H1 (cell line): ENCODE data around the gene DLG4. TPM values are rescaled to one million over a fixed set of nuclear protein-coding genes. Genes with fewer than 3 reads are reported as not detected.
"Not testable (repeated sequence)": the region's sequence is repeated elsewhere in the genome, so short reads cannot be mapped to it uniquely, and the experiment has no call there.

Source experiments
- CTCF ChIA-PET: fragments of 300-600 bp; sonication (Branson Sonifier 250); formaldehyde crosslinking; loops from one replicate; lab custom pipeline; 2021; ENCODE audit not compliant: partially characterized antibody; lab: Charles Lee
- POLR2A ChIA-PET: fragments of 300-600 bp; sonication (Branson Sonifier 250); formaldehyde crosslinking; loops from one replicate; lab custom pipeline; 2021; ENCODE audit warnings: inconsistent platforms; ENCODE audit not compliant: partially characterized antibody; lab: Charles Lee
- DNase-seq, 2 experiments: peaks; one replicate each; pipeline versions ENCODE4 v3.0.0 to v3.0.0-alpha.2; 2010 to 2022; ENCODE audit warnings: low spot score in 2 of 2, low read depth in 1 of 2, mixed read lengths in 1 of 2
- FAIRE-seq: peaks from 2 replicates; lab custom pipeline; 2011; peaks lifted over from hg19 to GRCh38; lab: Jason Lieb, UNC
- H2AFZ ChIP-seq: 2 replicates; pipeline ENCODE4 v1.8.1; 2012; ENCODE audit warnings: low read length, inconsistent platforms
- H2AK5ac ChIP-seq: 2 replicates; pipeline ENCODE4 v1.6.1; 2013; ENCODE audit warnings: low read depth, low read length
- H2BK120ac ChIP-seq: replicated peaks from 2 replicates; pipeline ENCODE3; 2013; ENCODE audit warnings: low read depth, low read length, inconsistent platforms
- H2BK12ac ChIP-seq: 2 replicates; pipeline ENCODE4 v1.6.1; 2013; ENCODE audit warnings: low read depth, low read length
- H2BK15ac ChIP-seq: 2 replicates; pipeline ENCODE4 v1.6.1; 2013; ENCODE audit warnings: low read length
- H2BK20ac ChIP-seq: 2 replicates; pipeline ENCODE4 v1.6.1; 2013; ENCODE audit warnings: low read length
- H2BK5ac ChIP-seq: 2 replicates; pipeline ENCODE4 v1.6.1; 2013; ENCODE audit warnings: low read depth, low read length
- H3K14ac ChIP-seq: 2 replicates; pipeline ENCODE4 v1.6.1; 2013; ENCODE audit warnings: inconsistent platforms; ENCODE audit not compliant: insufficient read length
- H3K18ac ChIP-seq: 2 replicates; pipeline ENCODE4 v1.6.1; 2013; ENCODE audit warnings: low read length; ENCODE audit errors: extremely low read depth
- H3K23ac ChIP-seq: 2 replicates; pipeline ENCODE4 v1.6.1; 2013; ENCODE audit warnings: inconsistent platforms; ENCODE audit not compliant: insufficient read length
- H3K23me2 ChIP-seq: 2 replicates; pipeline ENCODE4 v1.6.1; 2013; ENCODE audit warnings: low read depth, low read length
- H3K27ac ChIP-seq: 2 replicates; pipeline ENCODE4 v1.6.1; 2011; ENCODE audit warnings: low read depth, low read length, inconsistent platforms
- H3K27me3 ChIP-seq, 4 experiments: replicated peaks in 1 of 4; 1 replicate in 1 of 4; 2 replicates in 3 of 4; pipeline versions ENCODE4 v1.6.1 to v1.8.1; 2011 to 2013; ENCODE audit warnings: low read length in 3 of 4, mild to moderate bottlenecking in 3 of 4, inconsistent platforms in 2 of 4, mixed read lengths in 2 of 4, moderate library complexity in 1 of 4; ENCODE audit not compliant: control insufficient read depth in 3 of 4, insufficient read depth in 3 of 4; ENCODE audit errors: extremely low read depth in 1 of 4
- H3K36me3 ChIP-seq, 4 experiments: 2 replicates each; pipeline versions ENCODE4 v1.6.1 to v1.8.1; 2011 to 2013; ENCODE audit warnings: mild to moderate bottlenecking in 4 of 4, low read length in 3 of 4, moderate library complexity in 2 of 4, control low read depth in 1 of 4, inconsistent platforms in 1 of 4; ENCODE audit not compliant: insufficient read depth in 4 of 4, control insufficient read depth in 2 of 4
- H3K4ac ChIP-seq: replicated peaks from 2 replicates; pipeline ENCODE3; 2013; ENCODE audit warnings: low read length, low read depth, mixed read lengths, inconsistent platforms; ENCODE audit not compliant: insufficient read length
- H3K4me1 ChIP-seq, 4 experiments: replicated peaks in 1 of 4; 1 replicate in 1 of 4; 2 replicates in 3 of 4; pipeline versions ENCODE4 v1.6.1 to v1.8.1; 2011 to 2013; ENCODE audit warnings: low read length in 3 of 4, inconsistent platforms in 2 of 4, mixed read lengths in 1 of 4; ENCODE audit not compliant: insufficient read depth in 4 of 4, control insufficient read depth in 3 of 4
- H3K4me2 ChIP-seq, 2 experiments: 2 replicates each; pipeline versions ENCODE4 v1.6.1 to v1.8.1; 2011 to 2013; ENCODE audit warnings: low read depth in 2 of 2, low read length in 2 of 2, control low read depth in 1 of 2, inconsistent platforms in 1 of 2, mild to moderate bottlenecking in 1 of 2; ENCODE audit not compliant: insufficient read depth in 1 of 2
- H3K4me3 ChIP-seq, 4 experiments: fragments of 200-600, 300-600 bp in 1 of 4; sonication (generic), shearing (Covaris generic), sonication (Bioruptor Twin) in 1 of 4; 2 replicates each; pipeline versions ENCODE4 v1.5.1 to v1.8.1; 2011 to 2016; ENCODE audit warnings: low read length in 4 of 4, low read depth in 3 of 4, control low read depth in 2 of 4, inconsistent platforms in 2 of 4, mild to moderate bottlenecking in 2 of 4, mixed read lengths in 1 of 4, moderate library complexity in 1 of 4; ENCODE audit not compliant: insufficient read depth in 2 of 4; ENCODE audit errors: extremely low read depth in 1 of 4
- H3K56ac ChIP-seq: replicated peaks from 2 replicates; pipeline ENCODE3; 2013; ENCODE audit warnings: low read depth, mild to moderate bottlenecking, mixed read lengths, low read length, inconsistent platforms; ENCODE audit not compliant: insufficient read length
- H3K79me1 ChIP-seq: 2 replicates; pipeline ENCODE4 v1.6.1; 2013; ENCODE audit warnings: low read depth, low read length, control low read depth
- H3K79me2 ChIP-seq, 2 experiments: 2 replicates each; pipeline versions ENCODE4 v1.6.1 to v1.8.1; 2012 to 2013; ENCODE audit warnings: low read length in 2 of 2, mild to moderate bottlenecking in 2 of 2, inconsistent platforms in 1 of 2; ENCODE audit not compliant: insufficient read depth in 2 of 2, control insufficient read depth in 1 of 2
- H3K9ac ChIP-seq, 4 experiments: replicated peaks in 1 of 4; 1 replicate in 1 of 4; 2 replicates in 3 of 4; pipeline versions ENCODE4 v1.6.1 to v1.8.1; 2011 to 2013; ENCODE audit warnings: low read depth in 3 of 4, low read length in 3 of 4, control low read depth in 2 of 4, mild to moderate bottlenecking in 2 of 4, moderate library complexity in 2 of 4, inconsistent platforms in 1 of 4; ENCODE audit errors: extremely low read depth in 1 of 4
- H3K9me3 ChIP-seq, 2 experiments: 2 replicates each; pipeline versions ENCODE4 v1.6.1 to v1.8.1; 2012 to 2013; ENCODE audit warnings: mild to moderate bottlenecking in 2 of 2, moderate library complexity in 2 of 2, control low read depth in 1 of 2, inconsistent platforms in 1 of 2, low read depth in 1 of 2, low read length in 1 of 2, mixed read lengths in 1 of 2; ENCODE audit not compliant: insufficient read depth in 2 of 2
- H4K20me1 ChIP-seq, 2 experiments: replicated peaks in 1 of 2; 2 replicates each; pipeline versions ENCODE3 to v1.8.1; 2011 to 2013; ENCODE audit warnings: inconsistent platforms in 2 of 2, low read length in 2 of 2, mild to moderate bottlenecking in 1 of 2; ENCODE audit not compliant: insufficient read depth in 2 of 2, control insufficient read depth in 1 of 2
- H4K5ac ChIP-seq: 2 replicates; pipeline ENCODE4 v1.6.1; 2013; ENCODE audit warnings: low read length, low read depth, mixed read lengths, inconsistent platforms; ENCODE audit not compliant: insufficient read length
- H4K8ac ChIP-seq: 2 replicates; pipeline ENCODE4 v1.8.0; 2013; ENCODE audit warnings: mild to moderate bottlenecking, moderate library complexity, low read length, inconsistent platforms; ENCODE audit not compliant: insufficient read depth; ENCODE audit errors: extremely low read depth
- H4K91ac ChIP-seq: replicated peaks from 2 replicates; pipeline ENCODE3; 2013; ENCODE audit warnings: low read length, mixed read lengths, inconsistent platforms; ENCODE audit not compliant: insufficient read length
- WGBS, 2 experiments: shearing (Covaris generic) in 1 of 2; methylation state at CpG; one replicate each; pipeline versions ENCODE4 v1.1.6 to v1.1.7; 2013 to 2015; ENCODE audit warnings: low lambda C conversion rate in 2 of 2, mixed read lengths in 2 of 2, inconsistent platforms in 1 of 2, low coverage in 1 of 2, missing lambda C conversion rate in 1 of 2; ENCODE audit not compliant: insufficient replicate concordance in 2 of 2, insufficient coverage in 1 of 2, insufficient read length in 1 of 2; ENCODE audit errors: extremely low coverage in 1 of 2, missing lambda C conversion rate in 1 of 2; 5-methylcytosine and 5-hydroxymethylcytosine counted together
- polyA plus RNA-seq, 7 experiments: library from polyadenylated mRNA; depleted of rRNA in 3 of 7; stranded (reverse) in 5 of 7; unstranded in 2 of 7; fragments of >200 nt in 5 of 7; fragments of 200-250 nt in 2 of 7; gene quantifications; 1 replicate in 5 of 7; 2 replicates in 1 of 7; 4 replicates in 1 of 7; pipeline versions ENCODE4 v1.2.1 to v1.2.3, GENCODE V29; 2011 to 2013; ENCODE audit warnings: missing spikeins in 2 of 7, mixed read lengths in 2 of 7
- total RNA-seq: library from RNA; stranded (reverse); fragmentation: NEBNext Ultra II Directional; extraction: Animal tissue kit (Norgen Biotek cat#: 25700); gene quantifications from 2 replicates; pipeline ENCODE4 v1.2.1, GENCODE V29; 2021

Gene DLG4
- total and polyA plus RNA-seq, 2 of the 8 experiments (the other 6 are each of a cell fraction or from before 2014, with no cell fraction given) = 18.9 to 45.9 TPM

DNA sequence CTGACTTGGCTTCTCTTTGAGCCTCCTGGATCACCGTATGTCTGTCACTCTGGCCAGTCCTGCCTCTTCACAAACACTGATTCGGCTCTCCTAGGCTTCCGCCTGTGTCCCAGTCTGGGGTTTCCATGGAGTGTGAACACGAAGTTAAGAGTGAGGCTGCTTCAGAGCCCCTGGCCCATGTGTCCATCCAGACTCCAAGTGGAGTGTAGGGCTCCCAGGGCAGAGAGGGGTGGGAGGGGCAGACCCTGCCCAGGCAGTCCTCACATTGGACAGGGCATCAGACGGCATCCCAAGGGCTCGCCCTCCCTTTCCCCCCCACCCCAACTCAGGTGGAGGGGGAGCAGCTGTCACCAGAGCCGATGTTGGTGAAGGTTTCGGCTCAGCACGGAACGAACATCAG lies 24.2 kb upstream of the DLG4 start:
- Histone ChIP-seq H3K79me2 (peaks cover 4 to 44% of the 10 kb centered on the region in 2 experiments), H3K4me1 (peaks cover 5 to 13% (median 6%) of the 10 kb centered on the region in 4 experiments; a peak in 6 of 7 replicates), H3K36me3 (peaks cover 9 to 39% (median 24%) of the 10 kb centered on the region in 4 experiments; a peak in 6 of 8 replicates), H3K4me2 (peak overlapping the region in 1 of 2 experiments; percentile 93; a peak in 1 of 4 replicates), H3K23me2 (peaks cover 18% of the 10 kb centered on the region)
- H2BK15ac ChIP-seq, H3K18ac ChIP-seq, H3K9me3 ChIP-seq, H3K14ac ChIP-seq, H3K4me3 ChIP-seq, H2BK20ac ChIP-seq, H4K91ac ChIP-seq, DNase-seq, H2BK120ac ChIP-seq, H2AK5ac ChIP-seq, H3K56ac ChIP-seq, H4K8ac ChIP-seq, H3K4ac ChIP-seq, H2AFZ ChIP-seq, H4K5ac ChIP-seq, H2BK5ac ChIP-seq, H2BK12ac ChIP-seq, H4K20me1 ChIP-seq, FAIRE-seq, H3K79me1 ChIP-seq, H3K27ac ChIP-seq, H3K9ac ChIP-seq, H3K23ac ChIP-seq, H3K27me3 ChIP-seq: not testable (repeated sequence)
- ChIA-PET POLR2A (interaction anchor here (0.8 to 19.7 kb wide), 6 partner anchors 13 to 72 kb away, joined by 3 to 386 read pairs (median 64); partner anchors contain the start of genes ACADVL, CLDN7 and DLG4), CTCF (interaction anchor here (0.8 to 4.1 kb wide), 2 partner anchors 10 to 23 kb away, joined by 3 to 27 read pairs; partner anchors contain the start of gene ACADVL)
- 92% methylated on average over 8 of the region's 10 CpGs; no CpG with 5 or more reads in 1 of the 2 experiments for WGBS, 2 experiments
